Small intestine (tissue), 7 donors: ENCODE data around the gene RUNX2. TPM values are rescaled to one million over a fixed set of nuclear protein-coding genes. Genes with fewer than 3 reads are reported as not detected.

Source experiments
- DNase-seq, 2 donors: peaks; one replicate each; pipeline versions ENCODE4 v3.0.0 to v3.0.0-alpha.2; 2013
- FAIRE-seq: peaks from 2 replicates; lab custom pipeline; 2012; peaks lifted over from hg19 to GRCh38; lab: Jason Lieb, UNC
- H3K27ac ChIP-seq, 3 donors: one replicate each; pipeline ENCODE4 v1.5.1; 2013; ENCODE audit warnings: low read length in 2 of 3, mild to moderate bottlenecking in 2 of 3, control low read depth in 1 of 3, inconsistent platforms in 1 of 3, low read depth in 1 of 3, moderate library complexity in 1 of 3
- H3K27me3 ChIP-seq, 3 donors: one replicate each; pipeline ENCODE4 v1.6.1; 2013; ENCODE audit warnings: low read length in 3 of 3, inconsistent platforms in 1 of 3; ENCODE audit not compliant: control insufficient read depth in 3 of 3, insufficient read depth in 3 of 3
- H3K36me3 ChIP-seq, 3 donors: one replicate each; pipeline ENCODE4 v1.6.1; 2013; ENCODE audit warnings: low read length in 3 of 3, inconsistent platforms in 1 of 3, low read depth in 1 of 3, mild to moderate bottlenecking in 1 of 3, moderate library complexity in 1 of 3; ENCODE audit not compliant: control insufficient read depth in 3 of 3, insufficient read depth in 2 of 3
- H3K4me1 ChIP-seq, 3 donors: one replicate each; pipeline ENCODE4 v1.6.1; 2013; ENCODE audit warnings: low read length in 2 of 3, inconsistent platforms in 1 of 3, low read depth in 1 of 3, mild to moderate bottlenecking in 1 of 3, moderate library complexity in 1 of 3; ENCODE audit not compliant: control insufficient read depth in 3 of 3, insufficient read depth in 2 of 3
- H3K4me3 ChIP-seq, 3 donors: one replicate each; pipeline ENCODE4 v1.5.1; 2013; ENCODE audit warnings: low read length in 3 of 3, control low read depth in 1 of 3, inconsistent platforms in 1 of 3, low read depth in 1 of 3, mild to moderate bottlenecking in 1 of 3, moderate library complexity in 1 of 3
- H3K9me3 ChIP-seq, 2 donors: one replicate each; pipeline ENCODE4 v1.6.1; 2013; ENCODE audit warnings: low read depth in 1 of 2, low read length in 1 of 2; ENCODE audit not compliant: control insufficient read depth in 2 of 2, insufficient read depth in 1 of 2
- WGBS, 3 donors: extraction: QIAGEN DNeasy Blood & Tissue Kit; methylation state at CpG; one replicate each; pipeline ENCODE4 v1.1.7; 2013; 5-methylcytosine and 5-hydroxymethylcytosine counted together
- polyA plus RNA-seq, 4 donors: library from polyadenylated mRNA; stranded (reverse) in 3 of 4; unstranded in 1 of 4; fragments of 200-250 nt in 3 of 4; fragments of 120-200 nt in 1 of 4; gene quantifications; one replicate each; pipeline versions ENCODE4 v1.2.1 to v1.2.3, GENCODE V29; 2013
- donor health status: healthy with polysubstance abuse.
- donor health status: control.
- donor health status: control.
- donor health status: Bipolar disorder and iron deficiency.
- donor health status: healthy.

Gene RUNX2
- polyA plus RNA-seq, 4 donors, result under 0.01 to 2.5 (median 0.94) TPM

DNA sequence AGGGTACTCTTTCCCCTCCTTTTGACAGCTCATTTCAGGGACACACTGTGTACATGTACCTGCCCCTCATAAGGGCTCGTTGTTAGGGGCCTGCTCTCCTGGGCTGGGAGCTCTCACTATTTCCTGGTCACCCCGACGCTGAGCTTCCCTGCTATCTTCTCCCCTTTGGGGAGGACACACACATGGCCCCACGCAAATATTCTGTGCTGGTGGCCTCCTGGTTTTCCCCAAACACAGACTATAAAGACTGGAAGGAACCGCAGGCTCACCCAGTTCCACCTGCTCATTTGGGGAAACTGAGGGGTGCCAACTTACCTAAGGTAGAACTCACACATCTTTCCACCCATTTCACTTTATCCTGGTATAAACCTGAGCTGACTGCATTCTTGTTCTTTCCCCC lies 351.0 kb downstream of the RUNX2 start:
- FAIRE-seq (no peak), DNase-seq (no peak)
- H3K9me3 ChIP-seq, result peaks cover 0 to 10% of the 10 kb centered on the region in 2 donors
- peaks cover 0 to 6% (median 0%) of the 10 kb centered on the region in 3 donors for H3K4me1 ChIP-seq
- H3K27me3 ChIP-seq, result no peaks in the 10 kb centered on the region
- H3K27ac ChIP-seq, result no peak overlapping the region
- WGBS, 3 donors, result 79 to 93% (median 88%) methylated on average over 5 of the region's 5 CpGs
- no peaks in the 10 kb centered on the region for H3K36me3 ChIP-seq
- no peak overlapping the region for H3K4me3 ChIP-seq

- no peaks in the 10 kb centered on the region for H3K27me3 ChIP-seq
- DNase-seq, result no peak
- H3K27ac ChIP-seq, result no peak overlapping the region
- peaks cover 0 to 6% (median 0%) of the 10 kb centered on the region in 3 donors for H3K4me1 ChIP-seq
- H3K9me3 ChIP-seq, result peaks cover 0 to 10% of the 10 kb centered on the region in 2 donors
- 81 to 90% (median 81%) methylated on average over 2 of the region's 2 CpGs for WGBS, 3 donors
- no peak for FAIRE-seq
- no peak overlapping the region for H3K4me3 ChIP-seq
- H3K36me3 ChIP-seq, result no peaks in the 10 kb centered on the region
Observed at GRCh38 chr6:45679631-45680030, 351.5 kb downstream of the RUNX2 start.

- peak overlapping the region in 1 of 3 donors; percentile 26 for H3K27ac ChIP-seq
- peaks cover 0 to 8% of the 10 kb centered on the region in 2 donors for H3K9me3 ChIP-seq
- H3K27me3 ChIP-seq, result no peaks in the 10 kb centered on the region
- no peaks in the 10 kb centered on the region for H3K36me3 ChIP-seq
- no peak for FAIRE-seq
- WGBS, 3 donors, result 43 to 76% (median 47%) methylated on average over 4 of the region's 4 CpGs
- no peak for DNase-seq
- no peak overlapping the region for H3K4me3 ChIP-seq
- H3K4me1 ChIP-seq, result peaks cover 0 to 6% (median 0%) of the 10 kb centered on the region in 3 donors
Observed at GRCh38 chr6:45681860-45682511, 353.9 kb downstream of the RUNX2 start.

- H3K27me3 ChIP-seq, result no peaks in the 10 kb centered on the region
- no peak overlapping the region for H3K27ac ChIP-seq
- H3K36me3 ChIP-seq, result no peaks in the 10 kb centered on the region
- no peaks in the 10 kb centered on the region for H3K4me1 ChIP-seq
- FAIRE-seq (no peak), DNase-seq (no peak)
- H3K4me3 ChIP-seq, result no peak overlapping the region
- peaks cover 0 to 8% of the 10 kb centered on the region in 2 donors for H3K9me3 ChIP-seq
Observed at GRCh38 chr6:45684476-45684875, 356.3 kb downstream of the RUNX2 start.

GRCh38 chr6:45685076-45685475 lies 356.9 kb downstream of the RUNX2 start:
- FAIRE-seq (no peak), DNase-seq (no peak)
- H3K27me3 ChIP-seq, result no peaks in the 10 kb centered on the region
- H3K4me1 ChIP-seq, result no peaks in the 10 kb centered on the region
- peaks cover 0 to 7% of the 10 kb centered on the region in 2 donors for H3K9me3 ChIP-seq
- no peak overlapping the region for H3K27ac ChIP-seq
- no peaks in the 10 kb centered on the region for H3K36me3 ChIP-seq
- H3K4me3 ChIP-seq, result no peak overlapping the region

DNA sequence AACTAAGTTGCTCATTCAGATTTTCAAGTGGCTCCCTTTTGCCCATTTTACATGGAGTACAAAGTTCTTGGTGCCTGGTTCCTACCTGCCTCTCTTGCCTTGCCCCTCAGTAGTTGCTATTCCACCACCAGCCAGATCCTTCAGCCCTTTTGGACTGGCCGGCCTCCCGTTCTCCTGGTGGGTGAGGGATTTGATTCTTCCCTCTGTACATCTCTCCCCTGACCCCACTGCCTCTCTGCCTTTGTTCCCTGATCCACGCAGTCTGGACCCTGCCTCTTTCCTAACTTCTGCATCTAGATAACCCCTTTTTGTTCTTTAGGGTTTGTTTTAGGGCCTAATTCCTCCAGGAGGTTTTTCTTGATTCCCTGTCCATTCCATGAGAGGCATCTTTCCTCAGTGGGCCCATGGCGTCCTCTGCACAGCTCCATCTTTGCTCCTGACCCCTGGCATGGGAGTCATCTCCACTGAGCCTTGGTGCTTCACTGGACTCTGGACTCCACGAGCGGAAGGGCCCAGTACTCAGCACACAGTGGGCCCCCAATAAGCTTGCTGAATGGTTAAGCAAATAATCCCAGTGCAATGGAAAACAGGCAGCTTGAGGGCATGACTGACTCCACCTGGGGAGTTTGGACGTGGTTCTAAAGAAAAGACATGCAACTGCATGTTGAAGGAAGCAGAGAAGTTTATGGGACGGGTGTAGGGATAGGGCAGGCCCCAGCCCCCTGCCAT lies 358.9 kb downstream of the RUNX2 start:
- 84 to 89% (median 88%) methylated on average over 8 of the region's 8 CpGs for WGBS, 3 donors

DNA sequence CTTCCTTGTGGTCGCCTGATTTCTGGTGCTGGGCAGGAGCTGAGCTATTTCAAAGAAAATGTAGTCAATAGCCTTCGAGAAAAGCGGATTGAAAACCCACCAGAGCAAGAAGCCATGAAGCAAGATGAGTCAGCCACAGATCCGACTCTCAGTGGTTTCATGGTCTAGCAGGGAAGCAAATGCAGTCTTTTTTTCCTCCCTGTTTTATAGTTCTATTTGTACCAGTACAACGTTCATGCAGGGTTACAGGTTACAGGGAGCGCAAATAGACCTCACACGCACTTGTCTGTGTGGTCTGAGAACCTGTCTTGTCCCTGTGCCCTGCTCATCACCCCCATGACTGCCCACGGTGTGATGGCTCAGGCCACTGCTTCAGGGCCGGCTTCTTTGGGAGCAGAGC lies 359.4 kb downstream of the RUNX2 start:
- Histone ChIP-seq H3K4me1 (no peaks in the 10 kb centered on the region), H3K27me3 (no peaks in the 10 kb centered on the region), H3K4me3 (no peak overlapping the region), H3K36me3 (no peaks in the 10 kb centered on the region), H3K9me3 (no peaks in the 10 kb centered on the region), H3K27ac (no peak overlapping the region)
- no peak for FAIRE-seq
- DNase-seq, result no peak
- WGBS, 3 donors, result 76 to 87% (median 86%) methylated on average over 9 of the region's 9 CpGs

More for the DNA sequence above, 358.9 kb downstream of the RUNX2 start:
- no peak overlapping the region for H3K4me3 ChIP-seq
- H3K36me3 ChIP-seq, result no peaks in the 10 kb centered on the region
- H3K9me3 ChIP-seq, result peaks cover 0 to under 1% of the 10 kb centered on the region in 2 donors
- H3K27me3 ChIP-seq, result no peaks in the 10 kb centered on the region
- FAIRE-seq (no peak), DNase-seq (no peak)
- H3K27ac ChIP-seq, result no peak overlapping the region
- H3K4me1 ChIP-seq, result no peaks in the 10 kb centered on the region

GRCh38 chr6:45688180-45688579 lies 360.1 kb downstream of the RUNX2 start:
- H3K36me3 ChIP-seq, result no peaks in the 10 kb centered on the region
- 95 to 100% (median 98%) methylated on average over 1 of the region's 1 CpG for WGBS, 3 donors
- H3K4me3 ChIP-seq, result no peak overlapping the region
- no peaks in the 10 kb centered on the region for H3K4me1 ChIP-seq
- DNase-seq, result no peak
- H3K9me3 ChIP-seq, result no peaks in the 10 kb centered on the region
- H3K27me3 ChIP-seq, result no peaks in the 10 kb centered on the region
- no peak for FAIRE-seq
- H3K27ac ChIP-seq, result no peak overlapping the region
